A172 (cell line): ENCODE data around the gene LACC1. TPM values are rescaled to one million over a fixed set of nuclear protein-coding genes. Genes with fewer than 3 reads are reported as not detected.

ENCODE experiments used
- DNase-seq: peaks from one replicate; pipeline ENCODE4 v3.0.0-alpha.2; 2015; ENCODE audit warnings: low spot score
- total RNA-seq: library from RNA; depleted of rRNA; stranded (reverse); fragments of >200 nt; shearing (Covaris generic); gene quantifications from 2 replicates; pipeline ENCODE4 v1.2.3, GENCODE V29; 2014

LACC1 gene
- total RNA-seq, 1 experiment from 2014 or later: 7.9 TPM

- no peak for DNase-seq
These were observed 3.9 kb downstream of the LACC1 start for GRCh38 chr13:43883631-43884030.

GRCh38 chr13:43884222-43884621, 4.5 kb downstream of the LACC1 start:
- no peak for DNase-seq

GRCh38 chr13:43894438-43894837, 14.7 kb downstream of the LACC1 start:
- no peak for DNase-seq

GRCh38 chr13:43895940-43896339, 16.2 kb downstream of the LACC1 start:
- DNase-seq: no peak

GRCh38 chr13:43905435-43906031, 25.8 kb downstream of the LACC1 start:
- peak; percentile 64 for DNase-seq

- peak; percentile 41 for DNase-seq
These were observed 28.7 kb downstream of the LACC1 start for GRCh38 chr13:43908156-43909126.

- DNase-seq: no peak
These were observed 31.2 kb downstream of the LACC1 start for GRCh38 chr13:43910856-43911255.

GRCh38 chr13:43911278-43911677, 31.6 kb downstream of the LACC1 start:
- no peak for DNase-seq

- no peak for DNase-seq
These were observed 32.2 kb downstream of the LACC1 start for GRCh38 chr13:43911871-43912270.

GRCh38 chr13:43915451-43915850, 35.7 kb downstream of the LACC1 start:
- no peak for DNase-seq

- no peak for DNase-seq
These were observed 37.1 kb downstream of the LACC1 start for GRCh38 chr13:43916828-43917227.

- DNase-seq: no peak
These were observed 38.9 kb downstream of the LACC1 start for GRCh38 chr13:43918636-43919035.

GRCh38 chr13:43920965-43921674, 41.4 kb downstream of the LACC1 start:
- DNase-seq: no peak

GRCh38 chr13:43924549-43925245, 45.0 kb downstream of the LACC1 start:
- DNase-seq: no peak

GRCh38 chr13:43929947-43930346, 50.2 kb downstream of the LACC1 start:
- no peak for DNase-seq

GRCh38 chr13:43933378-43933777, 53.7 kb downstream of the LACC1 start:
- no peak for DNase-seq

- no peak for DNase-seq
These were observed 54.6 kb downstream of the LACC1 start for GRCh38 chr13:43934273-43934672.

- no peak for DNase-seq
These were observed 56.2 kb downstream of the LACC1 start for GRCh38 chr13:43935878-43936277.

GRCh38 chr13:43936647-43937046, 56.9 kb downstream of the LACC1 start:
- DNase-seq: no peak

GRCh38 chr13:43937839-43938238, 58.1 kb downstream of the LACC1 start:
- no peak for DNase-seq

- no peak for DNase-seq
These were observed 58.7 kb downstream of the LACC1 start for GRCh38 chr13:43938449-43938848.

GRCh38 chr13:43939086-43939485, 59.4 kb downstream of the LACC1 start:
- DNase-seq: no peak
